Measurements from ENCODE around the gene SLC8A3. TPM values are rescaled to one million over a fixed set of nuclear protein-coding genes. Genes with fewer than 3 reads are reported as not detected.

SLC8A3 gene
- total and polyA plus RNA-seq, 2 experiments from 2014 or later, result 0.42 to 2.6 TPM

- H3K9me2 ChIP-seq (replicated peaks; ENCODE audit: insufficient read depth), result no peaks in the 10 kb centered on the region
- H3K4me2 ChIP-seq, result no peak overlapping the region
- H3K36me3 ChIP-seq (replicated peaks; ENCODE audit: insufficient read depth, low read depth), result no peaks in the 10 kb centered on the region
- H3K79me2 ChIP-seq, result no peaks in the 10 kb centered on the region
- no peak overlapping the region for H3K27ac ChIP-seq
- DNase-seq (ENCODE audit: low spot score), result no peak
- no peaks in the 10 kb centered on the region for H4K20me1 ChIP-seq (ENCODE audit: insufficient read depth, poor library complexity, severe bottlenecking)
- peaks cover 4% of the 10 kb centered on the region for H3K27me3 ChIP-seq
- no peak overlapping the region for H3K4me3 ChIP-seq
- TF ChIP-seq CTCF (IDR thresholded peaks at IDR 0.05; ENCODE audit: poor library complexity) (no peak), EZH2phosphoT487 (IDR thresholded peaks at IDR 0.05; ENCODE audit: low read depth, severe bottlenecking, unreplicated experiment) (no peak), EZH2 (IDR thresholded peaks at IDR 0.05; ENCODE audit: borderline replicate concordance) (no peak)
- no peaks in the 10 kb centered on the region for H3K9me3 ChIP-seq (ENCODE audit: low read depth)
- 96% methylated on average over 9 of the region's 9 CpGs for WGBS (ENCODE audit: low lambda C conversion rate, missing lambda C conversion rate)
- no peaks in the 10 kb centered on the region for H3K4me1 ChIP-seq (ENCODE audit: insufficient read depth)
- no peak overlapping the region for H2AFZ ChIP-seq
Measured at GRCh38 chr14:70166530-70167203, 22.1 kb downstream of the SLC8A3 start.

GRCh38 chr14:70162358-70162757, 26.4 kb downstream of the SLC8A3 start:
- H3K4me2 ChIP-seq, result no peak overlapping the region
- no peak for DNase-seq (ENCODE audit: low spot score)
- no peaks in the 10 kb centered on the region for H3K9me2 ChIP-seq (replicated peaks; ENCODE audit: insufficient read depth)
- no peak overlapping the region for H2AFZ ChIP-seq
- TF ChIP-seq CTCF (IDR thresholded peaks at IDR 0.05; ENCODE audit: poor library complexity) (no peak), EZH2phosphoT487 (IDR thresholded peaks at IDR 0.05; ENCODE audit: low read depth, severe bottlenecking, unreplicated experiment) (no peak), EZH2 (IDR thresholded peaks at IDR 0.05; ENCODE audit: borderline replicate concordance) (no peak)
- no peaks in the 10 kb centered on the region for H3K9me3 ChIP-seq (ENCODE audit: low read depth)
- H3K4me3 ChIP-seq, result no peak overlapping the region
- no peaks in the 10 kb centered on the region for H3K79me2 ChIP-seq
- H3K4me1 ChIP-seq (ENCODE audit: insufficient read depth), result no peaks in the 10 kb centered on the region
- no peak overlapping the region for H3K27ac ChIP-seq
- WGBS (ENCODE audit: low lambda C conversion rate, missing lambda C conversion rate), result 66% methylated on average over 4 of the region's 4 CpGs
- peaks cover 4% of the 10 kb centered on the region for H3K27me3 ChIP-seq
- no peaks in the 10 kb centered on the region for H4K20me1 ChIP-seq (ENCODE audit: insufficient read depth, poor library complexity, severe bottlenecking)
- H3K36me3 ChIP-seq (replicated peaks; ENCODE audit: insufficient read depth, low read depth), result no peaks in the 10 kb centered on the region

- Histone ChIP-seq H3K9me2 (replicated peaks; ENCODE audit: insufficient read depth) (no peaks in the 10 kb centered on the region), H3K27me3 (peaks cover 3% of the 10 kb centered on the region), H3K4me3 (no peak overlapping the region), H3K4me1 (ENCODE audit: insufficient read depth) (no peaks in the 10 kb centered on the region), H3K27ac (no peak overlapping the region), H3K4me2 (no peak overlapping the region), H3K36me3 (replicated peaks; ENCODE audit: insufficient read depth, low read depth) (no peaks in the 10 kb centered on the region), H3K9me3 (ENCODE audit: low read depth) (no peaks in the 10 kb centered on the region), H3K79me2 (no peaks in the 10 kb centered on the region), H2AFZ (no peak overlapping the region), H4K20me1 (ENCODE audit: insufficient read depth, poor library complexity, severe bottlenecking) (no peaks in the 10 kb centered on the region)
- 66% methylated on average over 3 of the region's 3 CpGs for WGBS (ENCODE audit: low lambda C conversion rate, missing lambda C conversion rate)
- no peak for DNase-seq (ENCODE audit: low spot score)
- no peak for TF ChIP-seq EZH2phosphoT487 (IDR thresholded peaks at IDR 0.05; ENCODE audit: low read depth, severe bottlenecking, unreplicated experiment)
- TF ChIP-seq CTCF (IDR thresholded peaks at IDR 0.05; ENCODE audit: poor library complexity), result no peak
- TF ChIP-seq EZH2 (IDR thresholded peaks at IDR 0.05; ENCODE audit: borderline replicate concordance), result no peak
Measured at GRCh38 chr14:70156592-70156991, 32.2 kb downstream of the SLC8A3 start.

Data from hepatocyte (in vitro differentiated cells).